Inflammatory macrophage treated with lipopolysaccharide for 4 hours (primary cell): Measurements from ENCODE around the gene WNT9A.

Experiments
- DNase-seq: peaks from one replicate; pipeline ENCODE4 v3.0.0-alpha.2; 2020

WNT9A gene

DNA sequence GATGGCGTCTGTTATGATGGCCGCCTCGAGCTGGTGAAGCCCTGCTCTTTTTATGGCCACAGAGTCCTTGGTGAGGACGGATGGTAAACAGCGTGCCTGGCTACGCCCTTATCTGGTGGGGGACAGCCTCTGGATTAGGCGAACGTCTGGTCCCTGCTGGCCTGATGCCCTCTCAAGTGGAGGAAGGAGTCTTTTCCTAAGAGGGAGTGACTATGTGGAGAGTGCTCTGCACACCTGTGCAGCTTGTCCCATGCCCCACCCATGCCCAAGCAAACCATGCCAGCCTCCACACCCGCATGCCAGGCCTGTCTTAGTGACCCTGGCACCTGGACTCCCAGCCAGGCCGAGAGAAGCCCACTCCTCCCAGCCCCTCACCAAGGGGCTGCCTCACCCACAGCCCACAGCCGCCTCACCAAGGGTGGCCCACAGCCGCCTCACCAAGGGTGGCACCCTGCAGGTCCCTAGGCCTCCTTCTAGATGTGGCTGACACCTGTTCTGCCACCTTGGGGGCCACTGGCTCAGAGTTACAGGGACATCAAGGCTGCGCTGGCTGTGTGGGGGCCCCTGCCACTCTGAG, 40.2 kb downstream of the WNT9A start:
- DNase-seq, result no peak

DNA sequence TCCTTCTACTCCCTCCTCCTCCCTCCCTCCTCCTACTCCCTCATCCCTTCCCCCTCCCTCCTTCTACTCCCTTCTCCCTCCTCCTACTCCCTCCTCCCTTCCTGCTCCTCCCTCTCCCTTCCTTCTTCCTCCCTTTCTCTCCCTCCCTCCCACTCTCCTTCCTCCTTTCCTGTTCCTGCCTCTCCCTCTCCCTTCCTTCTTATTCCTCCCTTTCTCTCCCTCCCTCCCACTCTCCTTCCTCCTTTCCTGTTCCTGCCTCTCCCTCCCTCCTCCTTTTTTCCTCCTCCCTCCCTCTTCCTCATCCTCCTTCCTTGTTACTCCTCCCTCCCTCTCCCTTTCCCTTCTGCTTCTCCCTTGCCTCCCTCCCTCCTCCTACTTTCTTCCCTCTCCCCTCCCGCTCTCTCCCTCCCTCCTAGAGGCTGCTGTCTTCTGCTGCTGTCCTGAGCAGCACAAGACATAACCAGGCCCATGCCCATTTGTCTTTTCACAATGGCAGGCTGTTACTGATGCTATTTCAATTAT, 41.1 kb downstream of the WNT9A start:
- DNase-seq, result no peak

DNA sequence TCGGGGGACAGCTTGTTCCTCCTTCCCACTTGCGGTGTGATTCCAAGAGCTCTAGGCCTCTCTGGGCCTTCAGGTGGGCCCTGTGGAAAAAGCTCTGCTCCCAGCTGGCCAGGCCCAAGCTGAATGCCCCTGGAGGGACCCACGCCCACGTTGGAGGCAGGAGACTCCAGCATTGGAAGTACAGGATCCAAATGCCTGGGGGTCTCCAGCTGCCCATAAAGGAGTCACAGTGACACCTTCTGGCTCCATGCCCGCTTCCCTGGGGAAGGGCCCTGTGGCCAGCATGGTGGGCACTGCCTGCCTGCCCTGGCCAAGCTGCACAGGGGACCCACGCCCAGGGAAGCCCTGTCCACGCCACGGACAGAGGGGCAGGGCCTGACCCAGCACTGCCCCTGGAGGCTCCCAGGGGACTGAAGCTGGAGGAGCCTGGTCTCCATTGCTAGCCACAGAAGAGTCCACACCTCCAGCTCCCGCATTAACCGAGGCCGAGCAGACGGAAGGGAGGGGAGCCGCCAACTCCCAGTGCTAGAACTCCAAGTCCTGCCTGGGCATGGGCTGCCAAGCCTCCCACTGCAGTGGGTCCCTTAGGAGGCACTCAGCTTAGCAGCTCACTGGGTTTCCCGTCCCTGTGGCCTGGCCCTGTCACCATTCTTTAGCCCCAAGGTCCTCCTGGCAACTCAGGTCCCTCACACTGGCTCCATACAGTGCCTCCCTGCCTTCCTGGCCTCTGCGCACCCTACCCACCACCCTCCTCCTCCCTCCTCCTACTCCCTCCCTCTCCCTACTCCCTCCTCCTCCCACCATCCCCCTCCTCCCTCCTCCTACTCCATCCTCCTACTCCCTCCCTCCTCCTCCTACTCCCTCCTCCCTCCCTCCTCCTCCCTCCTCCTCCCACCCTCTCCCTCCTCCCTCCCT, 41.9 kb downstream of the WNT9A start:
- DNase-seq, result no peak

DNA sequence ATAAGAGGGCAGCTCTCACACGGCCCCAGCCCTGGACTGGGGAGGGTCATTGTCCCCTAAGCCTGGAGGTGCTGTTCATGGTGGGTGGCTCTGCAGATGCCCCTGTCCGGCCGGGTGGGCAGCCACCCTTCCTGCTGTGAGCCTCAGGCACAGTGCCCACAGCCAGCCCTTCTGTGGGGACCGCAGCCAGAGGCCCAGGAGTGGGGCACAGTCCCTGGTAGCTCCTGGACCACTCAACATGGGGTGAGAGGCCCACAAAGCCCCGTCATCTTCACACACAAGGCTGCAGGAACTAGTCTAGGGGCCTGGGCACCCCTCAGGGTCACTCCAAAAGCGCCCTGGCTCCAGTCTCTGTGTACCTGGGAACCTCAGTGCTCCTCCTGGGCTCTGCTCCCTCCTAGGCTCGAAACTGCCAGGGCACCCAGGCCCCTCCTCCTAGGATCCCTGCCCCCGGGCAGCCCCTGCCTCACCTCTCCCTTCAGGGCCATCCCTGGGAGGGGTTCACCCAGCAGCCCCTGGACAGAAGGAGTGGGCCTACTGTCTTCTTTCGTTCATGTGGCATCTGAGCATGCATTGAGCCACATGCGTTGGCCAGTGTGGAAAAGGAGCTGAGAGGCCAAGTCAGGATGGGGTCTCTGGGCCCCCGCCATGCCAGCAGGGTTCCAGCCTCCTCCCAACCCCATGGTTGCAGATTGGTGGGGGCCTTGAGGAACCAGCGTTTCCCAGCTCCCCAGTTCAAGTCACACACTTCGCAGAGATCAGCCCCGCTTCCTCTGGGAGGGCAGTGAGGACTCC, 43.0 kb downstream of the WNT9A start:
- DNase-seq, result no peak

DNA sequence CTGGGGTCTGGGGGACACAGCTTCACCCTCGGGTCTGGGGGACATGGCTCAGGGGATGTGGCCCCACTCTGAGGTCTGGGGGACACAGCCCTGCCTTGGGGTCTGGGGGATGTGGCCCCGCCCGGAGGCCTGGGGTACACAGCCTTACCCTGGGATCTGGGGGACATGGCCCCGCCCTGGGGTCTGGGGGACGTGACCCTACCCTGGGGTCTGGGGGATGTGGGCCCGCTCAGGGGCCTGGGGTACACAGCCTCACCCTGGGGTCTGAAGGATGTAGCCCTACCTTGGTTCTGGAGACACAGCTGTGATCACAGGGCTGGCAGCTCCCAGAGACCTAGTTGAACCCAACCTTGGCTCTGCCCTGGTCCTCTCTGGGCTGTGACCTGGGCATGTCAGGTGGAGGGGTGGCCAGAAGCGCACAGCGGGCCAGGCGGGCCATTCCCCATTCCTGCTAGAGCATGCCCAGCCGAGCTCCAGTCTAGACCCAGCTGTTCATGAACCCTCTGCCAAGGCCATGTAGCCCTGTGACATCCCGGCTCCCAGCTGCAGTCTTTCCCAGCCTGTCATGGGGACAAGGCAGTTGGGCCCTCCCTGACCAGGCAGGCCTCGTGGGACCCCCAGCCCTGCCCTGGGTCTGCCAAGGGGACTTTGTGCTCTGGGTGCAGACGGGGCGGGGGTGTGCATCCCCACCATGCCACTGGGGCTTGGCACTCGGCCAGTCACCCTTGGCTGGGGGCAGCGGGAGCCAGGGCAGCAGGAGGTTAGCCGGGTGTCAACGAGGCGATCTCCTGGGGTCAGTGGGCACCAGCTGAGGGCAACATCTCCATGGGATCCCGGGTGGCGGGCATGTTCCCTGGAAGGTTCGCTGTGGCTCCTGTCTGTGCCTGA, 43.9 kb downstream of the WNT9A start:
- DNase-seq, result no peak

DNA sequence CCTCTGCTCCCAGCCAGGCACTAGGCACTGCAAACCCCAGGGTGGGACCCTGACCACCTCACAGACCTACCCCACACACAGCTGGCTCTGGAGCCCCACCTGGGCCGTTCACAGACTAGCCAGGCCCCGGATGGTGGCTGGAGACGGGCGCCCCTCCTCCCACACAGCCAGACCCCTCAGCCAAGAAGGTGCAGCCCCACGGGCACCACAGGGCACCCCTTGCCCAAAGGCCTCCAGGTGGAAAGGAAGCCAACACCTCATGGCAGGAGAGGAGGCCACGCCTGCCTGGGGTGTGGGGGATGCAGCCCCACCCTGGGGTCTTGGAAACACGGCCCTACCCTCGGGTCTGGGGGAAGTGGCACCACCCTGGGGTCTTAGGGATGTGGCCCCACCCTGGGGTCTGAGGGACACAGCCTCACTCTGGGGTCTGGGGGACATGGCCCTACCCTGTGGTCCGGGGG, 44.6 kb downstream of the WNT9A start:
- no peak for DNase-seq

DNA sequence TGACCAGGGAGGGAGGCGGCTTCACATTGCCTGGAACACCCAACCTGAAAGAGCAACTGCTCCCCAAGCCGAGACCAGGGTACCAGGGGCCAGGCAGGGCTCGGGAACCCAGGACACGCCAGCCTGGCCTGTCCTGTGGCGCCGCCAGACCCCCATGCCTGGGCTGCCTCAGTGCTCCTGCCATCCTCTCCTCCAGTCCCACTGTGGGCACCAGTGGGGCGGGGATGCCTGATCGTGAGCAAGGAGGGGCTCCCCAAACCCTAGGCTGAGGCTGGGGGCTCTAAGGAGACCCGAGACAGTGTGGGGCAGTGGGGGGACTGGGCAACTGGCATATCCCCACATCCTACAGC, 45.1 kb downstream of the WNT9A start:
- no peak for DNase-seq

DNA sequence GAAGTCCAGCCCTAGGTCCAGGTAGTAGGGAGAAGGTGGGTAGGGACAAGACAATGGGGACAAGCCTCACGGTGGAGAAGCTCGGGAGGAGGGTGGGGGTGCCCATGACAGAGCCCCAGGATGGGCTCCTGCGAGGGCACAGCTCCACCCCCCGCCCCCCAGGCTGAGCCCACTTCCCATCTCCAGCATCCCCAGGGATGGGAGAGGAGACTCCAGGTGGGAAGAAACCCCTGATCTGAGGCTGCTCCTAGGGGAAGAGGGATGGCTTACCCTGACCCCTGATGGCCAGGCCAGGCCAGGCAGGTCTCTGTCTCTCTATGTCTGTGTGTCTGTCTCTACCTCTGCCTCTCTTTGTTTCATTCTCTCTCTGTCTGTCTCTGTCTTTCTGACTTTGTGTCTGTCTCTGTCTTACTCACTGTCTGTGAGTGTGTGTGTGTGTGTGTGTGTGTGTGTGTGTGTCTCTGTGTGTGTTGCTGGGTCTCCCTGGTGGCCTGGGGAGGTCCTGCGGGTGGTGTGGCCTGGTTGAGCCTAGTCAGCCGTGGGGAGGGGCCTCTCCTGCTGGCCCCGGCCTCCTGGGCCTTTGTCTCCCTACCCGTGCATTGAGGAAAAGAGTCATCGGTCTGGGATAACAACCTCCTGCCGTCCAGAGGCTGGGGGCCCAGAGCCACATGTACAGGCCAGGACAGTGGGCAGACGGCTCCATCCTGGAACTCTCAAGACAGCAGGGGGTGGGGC, 45.7 kb downstream of the WNT9A start:
- no peak for DNase-seq

DNA sequence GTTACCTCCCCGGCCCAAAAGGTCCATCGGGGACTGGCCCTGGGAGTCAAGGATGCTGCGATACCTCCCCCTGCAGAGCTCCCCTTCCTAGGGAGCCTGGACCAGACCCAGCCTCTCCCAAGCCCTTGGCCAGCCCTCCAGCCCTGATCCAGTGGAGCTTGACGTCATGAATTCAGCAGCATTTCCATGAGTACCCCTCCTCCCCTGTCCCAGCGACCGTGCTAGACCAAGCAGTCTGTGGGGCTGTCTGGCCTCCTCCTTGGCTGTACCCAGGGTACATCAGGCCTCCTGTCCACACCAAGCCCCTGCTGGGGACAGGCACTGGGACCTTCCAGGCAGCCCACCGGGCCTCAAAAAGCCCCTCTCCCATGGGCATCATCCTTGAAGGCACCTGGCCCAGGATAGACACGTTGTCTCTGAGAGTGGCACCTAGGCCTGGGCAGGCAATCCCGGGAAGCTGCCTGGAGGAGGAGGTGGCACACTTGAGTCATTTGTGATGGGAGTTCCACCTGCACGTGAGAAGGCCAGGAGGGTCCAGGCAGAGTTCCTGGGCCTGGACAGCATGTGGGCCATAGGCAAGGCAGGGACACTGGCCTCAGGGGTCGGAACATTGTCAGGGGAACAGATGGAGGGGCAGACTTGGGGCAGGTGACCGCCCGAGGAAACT, 46.4 kb downstream of the WNT9A start:
- DNase-seq, result no peak

DNA sequence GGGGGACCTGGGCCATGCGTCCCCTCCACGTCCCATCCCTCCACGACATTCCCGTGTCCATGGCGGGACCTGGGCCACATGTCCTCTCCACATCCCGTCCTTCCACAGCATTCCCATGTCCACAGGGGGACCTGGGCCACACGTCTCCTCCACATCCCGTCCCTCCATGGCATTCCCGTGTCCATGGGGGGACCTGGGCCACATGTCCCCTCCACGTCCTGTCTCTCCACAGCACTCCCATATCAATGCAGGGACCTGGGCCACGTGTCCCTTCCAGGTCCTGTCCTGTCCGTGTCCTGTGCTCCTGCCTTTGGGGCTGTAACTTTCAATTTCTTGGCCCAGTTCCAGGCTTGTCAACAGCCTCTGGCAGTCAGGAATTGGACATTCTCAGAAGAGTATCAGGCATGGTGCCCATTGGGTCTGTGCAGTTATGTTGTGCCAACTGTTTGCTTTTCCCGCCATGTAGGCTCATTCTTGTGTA, 47.1 kb downstream of the WNT9A start:
- no peak for DNase-seq

DNA sequence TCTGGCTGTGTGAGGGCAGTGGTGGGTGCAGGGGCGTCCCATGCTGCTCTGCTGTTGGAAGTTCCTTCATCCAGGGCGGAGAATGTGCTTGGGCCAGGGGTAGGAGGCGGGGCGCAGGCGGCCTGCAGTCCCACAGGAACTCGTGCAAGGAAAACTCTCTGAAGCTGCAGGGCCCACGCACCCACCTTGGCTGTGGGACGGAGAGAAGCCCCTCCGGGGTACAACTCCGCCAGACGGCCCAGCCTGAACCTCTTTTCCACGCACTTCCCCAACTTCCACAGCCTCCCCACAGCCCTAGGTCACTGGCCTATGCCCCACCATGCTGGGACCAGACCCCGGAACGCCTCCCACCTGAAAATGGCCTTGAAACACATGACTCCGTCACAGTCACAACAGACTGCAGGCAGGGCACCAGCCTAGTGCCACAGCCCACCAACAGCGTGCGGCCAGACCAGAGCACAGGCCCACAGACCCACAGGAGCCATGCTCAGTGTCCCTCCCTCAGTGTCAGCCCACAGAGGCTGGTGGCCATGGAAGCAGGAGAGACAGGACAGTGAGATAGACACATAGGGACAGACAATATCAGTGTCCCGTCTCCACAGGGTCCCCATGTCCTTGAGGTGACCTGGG, 47.8 kb downstream of the WNT9A start:
- DNase-seq, result no peak

DNA sequence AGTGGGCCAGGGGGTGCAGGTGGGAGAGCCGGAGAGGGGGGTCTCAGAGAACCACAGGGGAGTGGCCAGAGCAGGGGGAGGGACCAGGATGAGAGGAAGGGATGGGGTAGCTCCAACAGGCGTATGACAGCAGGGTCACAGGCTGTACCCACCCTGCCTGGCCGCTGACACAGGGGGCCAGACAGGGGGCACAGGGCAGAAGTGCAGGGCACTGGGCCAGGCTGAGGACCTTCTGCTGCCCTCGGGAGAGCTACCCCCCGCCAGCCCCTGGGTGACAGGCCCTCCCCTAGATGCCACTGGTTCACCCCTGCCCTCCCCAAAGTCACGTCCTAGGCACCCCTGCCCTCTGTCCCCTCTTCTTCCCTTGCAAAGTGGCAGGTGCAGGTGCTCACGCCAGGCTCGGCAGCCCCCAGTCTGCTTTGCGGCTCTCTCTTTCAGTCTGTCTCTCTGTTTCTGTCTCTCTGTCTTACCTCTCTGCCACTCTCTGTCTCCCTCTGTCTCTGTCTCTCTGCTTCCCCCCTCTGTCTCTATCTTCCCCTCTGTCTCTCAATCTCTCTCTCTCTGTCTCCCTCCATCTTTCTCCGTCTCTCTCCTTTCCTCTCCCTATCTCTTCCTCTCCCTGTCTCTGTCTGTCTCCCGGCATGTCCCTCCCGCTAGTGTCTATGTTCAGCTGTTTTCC, 48.5 kb downstream of the WNT9A start:
- DNase-seq, result no peak

DNA sequence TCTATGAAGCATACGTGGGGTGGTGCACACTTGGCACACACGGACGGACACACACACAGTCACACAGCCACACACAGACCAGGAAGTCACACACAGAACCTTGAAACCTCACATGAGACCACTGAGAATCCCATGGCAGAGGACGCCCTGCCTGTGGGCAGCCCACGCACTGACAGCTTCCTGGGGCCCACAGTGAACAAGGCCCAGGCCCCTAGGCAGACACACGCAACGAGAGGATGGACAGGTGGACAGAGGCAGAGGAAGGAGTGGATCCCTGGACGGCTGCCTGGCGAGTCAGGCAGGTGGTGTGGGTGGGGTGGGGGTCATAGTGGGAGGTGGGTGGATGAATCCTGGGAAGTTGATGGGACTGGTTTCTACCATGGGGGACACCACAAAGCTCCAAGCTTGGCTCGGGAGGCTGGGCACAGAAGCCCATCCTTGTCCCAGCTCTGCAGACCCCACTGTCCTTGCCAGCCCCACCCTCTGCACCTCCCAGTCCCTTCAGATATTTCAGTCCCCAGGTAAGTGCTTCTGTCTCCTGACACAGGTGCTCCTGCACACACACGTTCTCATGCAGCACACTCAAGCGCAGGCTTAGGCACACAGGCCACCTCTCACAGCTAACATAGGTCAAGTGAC, 49.1 kb downstream of the WNT9A start:
- no peak for DNase-seq

DNA sequence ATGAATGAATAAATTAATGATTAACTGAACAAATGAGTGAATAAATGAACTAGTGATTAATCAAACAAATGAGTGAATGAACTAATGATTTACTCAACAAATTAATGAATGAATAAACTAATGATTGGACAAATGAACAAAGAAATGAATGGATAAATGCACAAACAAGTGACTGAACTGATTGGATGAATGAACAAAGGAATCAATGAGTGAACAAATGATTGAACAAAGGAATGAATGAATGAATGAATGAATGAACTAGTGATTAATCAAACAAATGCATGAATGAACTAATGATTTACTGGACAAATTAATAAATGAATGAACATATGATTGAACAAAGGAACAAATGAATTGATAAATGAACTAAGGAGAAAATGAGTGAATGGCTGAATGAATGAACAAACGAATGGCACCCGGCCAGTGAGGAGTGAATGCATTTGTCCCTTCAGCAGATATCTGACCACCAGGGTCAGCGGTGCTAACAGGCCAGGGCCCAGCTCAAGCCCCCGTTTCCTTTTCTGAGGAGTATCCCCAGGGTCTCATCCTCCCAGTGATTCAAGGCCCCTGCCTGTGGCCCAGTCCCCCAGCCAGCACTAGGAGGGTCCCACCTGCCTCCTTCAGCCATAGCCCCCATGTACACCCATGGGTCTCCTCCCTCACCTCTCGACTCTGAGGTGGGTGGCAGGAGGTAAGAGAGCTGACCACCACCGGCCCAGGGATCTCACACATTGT, 49.9 kb downstream of the WNT9A start:
- DNase-seq, result no peak

DNA sequence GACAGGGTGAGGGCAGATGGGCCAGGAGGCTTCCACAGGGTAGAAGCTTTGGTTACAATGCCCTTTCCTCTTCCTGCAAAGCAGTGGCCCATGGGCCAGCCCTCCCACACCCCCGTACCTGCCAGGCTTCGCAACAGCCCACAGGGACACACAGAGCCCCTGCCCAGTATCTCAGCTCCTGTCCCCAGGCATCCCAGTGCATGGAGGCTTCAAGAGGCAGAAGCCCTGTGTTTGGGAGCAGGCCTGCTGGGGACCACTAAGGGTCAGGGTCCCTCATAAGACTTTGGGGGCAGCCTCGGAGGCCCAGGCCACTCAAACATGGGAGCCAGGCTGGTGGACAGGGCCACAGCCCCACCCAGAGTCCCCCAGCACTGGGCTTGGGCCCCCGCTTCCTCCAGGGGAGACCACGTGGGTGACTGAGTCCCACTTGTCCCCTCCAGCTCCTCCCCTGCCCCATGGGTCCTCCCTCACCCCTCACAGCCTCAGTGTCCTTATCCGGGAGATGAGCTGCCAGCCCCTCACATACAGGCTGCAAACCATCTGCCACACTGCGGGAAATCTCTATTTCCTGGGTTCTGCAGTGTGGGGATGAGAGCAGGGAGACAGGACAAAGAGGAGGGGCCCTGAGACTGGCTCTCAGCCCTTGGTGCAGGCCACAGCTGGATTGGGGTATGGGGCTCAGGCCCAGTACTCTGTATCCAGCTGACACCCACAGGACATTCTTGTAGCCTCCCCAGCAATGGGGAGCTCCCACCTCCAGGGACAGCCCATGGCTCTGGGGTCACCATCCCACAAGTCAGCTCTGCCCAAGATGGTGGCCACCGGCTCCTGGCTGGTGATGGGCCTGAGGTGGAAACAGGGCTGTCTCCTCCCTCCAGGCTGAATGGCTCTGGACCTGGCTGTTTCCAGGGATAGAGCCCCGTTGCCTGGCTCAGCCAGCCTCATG, 50.7 kb downstream of the WNT9A start:
- DNase-seq, result no peak

DNA sequence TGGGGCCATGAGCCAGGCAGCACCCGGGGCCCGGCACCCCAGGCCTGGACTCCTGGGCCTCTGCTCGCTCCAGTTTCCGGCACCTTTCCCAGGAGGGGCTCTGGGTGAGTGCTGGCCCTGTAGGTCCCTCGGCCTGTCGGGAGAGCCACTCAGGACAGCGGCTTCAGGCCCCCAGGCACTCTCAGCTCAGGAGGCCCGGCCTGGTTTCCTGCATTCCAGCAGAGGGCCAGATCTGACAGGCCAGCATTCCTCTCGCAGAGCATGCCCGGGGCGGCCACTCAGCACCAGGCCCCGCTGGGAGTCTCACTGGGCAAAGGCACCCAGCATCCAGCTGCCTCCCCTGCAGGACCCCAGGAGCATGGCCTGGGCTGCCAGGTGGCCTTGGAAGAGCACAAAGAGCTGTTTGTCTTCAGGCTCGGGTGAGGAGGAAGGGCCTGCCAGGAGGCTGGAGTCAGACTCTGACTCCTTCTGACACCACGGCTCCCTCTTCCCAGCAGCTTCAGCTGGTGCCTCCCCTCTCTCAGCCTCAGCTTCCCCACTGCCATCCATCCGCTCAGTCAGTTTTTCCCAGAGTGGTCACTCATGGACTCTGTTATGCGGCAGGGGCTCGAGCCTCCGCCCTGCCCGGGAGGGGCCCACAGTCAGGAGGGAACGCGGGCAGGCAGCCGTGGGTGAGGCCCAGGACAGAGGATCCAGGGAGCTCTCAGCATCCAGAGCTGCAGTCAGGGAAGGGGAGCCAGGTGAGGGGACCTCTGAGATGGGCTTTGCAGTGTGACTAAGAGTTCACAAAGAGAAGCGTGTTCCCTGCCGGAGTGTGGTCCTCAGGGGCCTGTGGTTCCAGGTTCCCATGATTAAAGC, 51.7 kb downstream of the WNT9A start:
- no peak for DNase-seq
